Endothelial cell of umbilical vein (primary cell): ENCODE measurements around the gene CACNA2D3. TPM values are rescaled to one million over a fixed set of nuclear protein-coding genes. Genes with fewer than 3 reads are reported as not detected.

Experiments
- BruUV-seq: library from RNA; stranded (reverse); fragments of 400-500 nt; replicated peaks from 2 replicates; lab custom pipeline; 2021; lab: Mats Ljungman, UMichigan
- CTCF ChIA-PET: fragments of 300-600, 350-600 bp; sonication (Branson Sonifier 250); formaldehyde crosslinking; loops from one replicate; lab custom pipeline; 2021; ENCODE audit warnings: antibody characterized with exemption, inconsistent platforms; lab: Charles Lee
- POLR2A ChIA-PET: fragments of 300-600, 350-600 bp; sonication (Branson Sonifier 250); formaldehyde crosslinking; loops from one replicate; lab custom pipeline; 2021; ENCODE audit warnings: antibody characterized with exemption, inconsistent platforms; lab: Charles Lee
- DNase-seq: peaks from one replicate; pipeline ENCODE4 v3.0.0-alpha.2; 2011; ENCODE audit warnings: low read depth, low spot score
- FAIRE-seq: peaks from 2 replicates; lab custom pipeline; 2011; peaks lifted over from hg19 to GRCh38; lab: Jason Lieb, UNC
- H2AFZ ChIP-seq: 2 replicates; pipeline ENCODE4 v1.6.0; 2012; ENCODE audit warnings: low read depth, low read length, control low read depth, inconsistent platforms
- H3K27ac ChIP-seq: 2 replicates; pipeline ENCODE4 v1.5.1; 2011; ENCODE audit warnings: low read depth, mild to moderate bottlenecking, control low read depth, low read length, moderate library complexity; ENCODE audit not compliant: insufficient read depth
- H3K27me3 ChIP-seq, 2 experiments: 2 replicates each; pipeline versions ENCODE4 v1.6.0 to v1.6.1; 2011; ENCODE audit warnings: low read length in 2 of 2, mixed read lengths in 1 of 2; ENCODE audit not compliant: control insufficient read depth in 2 of 2, insufficient read depth in 2 of 2
- H3K36me3 ChIP-seq, 2 experiments: 2 replicates in 1 of 2; 3 replicates in 1 of 2; pipeline ENCODE4 v1.5.1; 2011; ENCODE audit warnings: low read length in 2 of 2, mild to moderate bottlenecking in 1 of 2, moderate library complexity in 1 of 2; ENCODE audit not compliant: control insufficient read depth in 2 of 2, insufficient read depth in 2 of 2; ENCODE audit errors: extremely low read depth in 1 of 2
- H3K4me1 ChIP-seq: 3 replicates; pipeline ENCODE4 v1.5.1; 2011; ENCODE audit warnings: mild to moderate bottlenecking, low read length; ENCODE audit not compliant: control insufficient read depth, insufficient read depth; ENCODE audit errors: extremely low read depth
- H3K4me2 ChIP-seq: 2 replicates; pipeline ENCODE4 v1.6.1; 2011; ENCODE audit warnings: low read length, control low read depth, mixed read lengths; ENCODE audit not compliant: insufficient read depth
- H3K4me3 ChIP-seq, 3 experiments: fragments of 200-600 bp in 1 of 3; sonication (generic), shearing (Covaris generic) in 1 of 3; replicated peaks in 1 of 3; 2 replicates each; pipeline ENCODE4 v1.5.1; 2011 to 2016; ENCODE audit warnings: control low read depth in 3 of 3, low read length in 3 of 3, mild to moderate bottlenecking in 2 of 3, inconsistent platforms in 1 of 3, low read depth in 1 of 3, moderate library complexity in 1 of 3; ENCODE audit not compliant: insufficient read depth in 1 of 3
- H3K79me2 ChIP-seq: 2 replicates; pipeline ENCODE4 v1.6.0; 2012; ENCODE audit warnings: low read length, inconsistent platforms; ENCODE audit not compliant: control insufficient read depth, insufficient read depth
- H3K9ac ChIP-seq: replicated peaks from 2 replicates; pipeline ENCODE3; 2011; ENCODE audit warnings: low read length, control low read depth; ENCODE audit not compliant: insufficient read depth; ENCODE audit errors: extremely low read depth
- H3K9me1 ChIP-seq: replicated peaks from 3 replicates; pipeline ENCODE4 v1.6.0; 2011; ENCODE audit warnings: mild to moderate bottlenecking, low read length; ENCODE audit not compliant: control insufficient read depth, insufficient read depth; ENCODE audit errors: extremely low read depth
- H3K9me3 ChIP-seq: replicated peaks from 2 replicates; pipeline ENCODE4 v1.5.1; 2012; ENCODE audit warnings: low read length, inconsistent platforms; ENCODE audit not compliant: control insufficient read depth, insufficient read depth
- H4K20me1 ChIP-seq: replicated peaks from 2 replicates; pipeline ENCODE3; 2011; ENCODE audit warnings: mild to moderate bottlenecking, low read length; ENCODE audit not compliant: control insufficient read depth, insufficient read depth; ENCODE audit errors: extremely low read depth
- CTCF ChIP-seq, 2 donors: IDR thresholded peaks; 1 replicate in 1 of 2; 2 replicates in 1 of 2; pipeline ENCODE4 v1.5.1; 2011; ENCODE audit warnings: low read length in 2 of 2, mild to moderate bottlenecking in 2 of 2, moderate library complexity in 2 of 2, control low read depth in 1 of 2, inconsistent platforms in 1 of 2, low read depth in 1 of 2; ENCODE audit not compliant: insufficient read depth in 1 of 2; ENCODE audit errors: extremely low read depth in 1 of 2
- EZH2 ChIP-seq: IDR thresholded peaks from 2 replicates; pipeline ENCODE4 v1.6.1; 2012; ENCODE audit warnings: borderline replicate concordance, low read depth, mild to moderate bottlenecking, moderate library complexity, low read length, inconsistent platforms; ENCODE audit not compliant: severe bottlenecking
- FOS ChIP-seq: IDR thresholded peaks from 2 replicates; pipeline ENCODE4 v1.6.1; 2011; ENCODE audit warnings: mild to moderate bottlenecking, low read length, moderate library complexity, borderline replicate concordance; ENCODE audit not compliant: insufficient read depth
- GATA2 ChIP-seq: IDR thresholded peaks from 2 replicates; pipeline ENCODE4 v1.7.0; 2011; ENCODE audit warnings: low read depth, mild to moderate bottlenecking, moderate library complexity, mixed read lengths, low read length; ENCODE audit not compliant: insufficient read length, insufficient read depth
- JUN ChIP-seq: IDR thresholded peaks from 2 replicates; pipeline ENCODE4 v1.6.1; 2011; ENCODE audit warnings: borderline replicate concordance, low read depth; ENCODE audit not compliant: insufficient read length, insufficient read depth
- MYC ChIP-seq: IDR thresholded peaks from one replicate; pipeline ENCODE4 v1.6.1; 2011; ENCODE audit warnings: mild to moderate bottlenecking, low read depth, low read length
- POLR2A ChIP-seq: IDR thresholded peaks from 2 replicates; pipeline ENCODE4 v1.6.1; 2012; ENCODE audit warnings: low read depth, mild to moderate bottlenecking, control low read depth, low read length
- POLR2AphosphoS5 ChIP-seq: IDR thresholded peaks from 2 replicates; pipeline ENCODE4 v1.6.1; 2012; ENCODE audit warnings: low read depth, mild to moderate bottlenecking, control low read depth, low read length, moderate library complexity; ENCODE audit not compliant: insufficient read depth
- dilution Hi-C: fragments of 300-500 bp; cut with MboI; formaldehyde crosslinking; loops from one replicate; pipeline ENCODE4 v1.15.0; 2019; ENCODE audit warnings: low sequenced_read_pairs; ENCODE audit not compliant: extremely low pct_ligation_motif_present
- intact Hi-C: fragments of 100-400 bp; cut with micrococcal nuclease; formaldehyde crosslinking; loops from one replicate; pipeline ENCODE4 v1.10.0; 2022
- polyA plus RNA-seq, 4 experiments: library from polyadenylated mRNA; depleted of rRNA in 3 of 4; stranded (reverse) in 3 of 4; unstranded in 1 of 4; fragments of >200 nt; gene quantifications; 2 replicates each; pipeline versions ENCODE4 v1.2.1 to v1.2.3, GENCODE V29; 2011 to 2012; ENCODE audit warnings: missing spikeins in 1 of 4
- total RNA-seq: library from RNA; stranded (reverse); gene quantifications from 2 replicates; pipeline ENCODE4 v1.2.3, GENCODE V29; 2021
- TF ChIP-seq, protein P1 (sequence below): IDR thresholded peaks from 2 replicates; pipeline ENCODE4 v1.6.1; 2011; ENCODE audit not compliant: insufficient read depth, insufficient read length

The CACNA2D3 gene
- total and polyA plus RNA-seq, 2 donors (not counting 3 experiments of a cell fraction or from before 2014, with no cell fraction given) = not detected

- no TSS peak for BruUV-seq
- TF ChIP-seq POLR2AphosphoS5 (no peak), POLR2A (no peak), FOS (no peak), EZH2 (no peak), JUN (no peak), GATA2 (no peak), MYC (no peak), CTCF (IDR thresholded peaks at IDR 0.05; ENCODE audit: extremely low read depth in 1 of 2, insufficient read depth in 1 of 2, low read depth in 1 of 2, low read length in 2 of 2) (no peak)
- TF ChIP-seq, protein P1, sequence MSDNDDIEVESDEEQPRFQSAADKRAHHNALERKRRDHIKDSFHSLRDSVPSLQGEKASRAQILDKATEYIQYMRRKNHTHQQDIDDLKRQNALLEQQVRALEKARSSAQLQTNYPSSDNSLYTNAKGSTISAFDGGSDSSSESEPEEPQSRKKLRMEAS = no peak
- Histone ChIP-seq H2AFZ (no peak overlapping the region), H3K9ac (no peak overlapping the region), H3K4me3 (no peak overlapping the region), H4K20me1 (no peaks in the 10 kb centered on the region), H3K36me3 (no peaks in the 10 kb centered on the region), H3K4me2 (no peak overlapping the region), H3K9me3 (peaks cover 3% of the 10 kb centered on the region), H3K79me2 (no peaks in the 10 kb centered on the region), H3K27me3 (no peaks in the 10 kb centered on the region), H3K4me1 (no peaks in the 10 kb centered on the region), H3K9me1 (no peaks in the 10 kb centered on the region), H3K27ac (no peak overlapping the region)
- intact Hi-C loops (no loop called here), dilution Hi-C loops (no loop called here)
- CTCF ChIA-PET = no interaction called here
- no peak for FAIRE-seq
- no peak for DNase-seq
- POLR2A ChIA-PET = no interaction called here
Measured at GRCh38 chr3:54772746-54773145, 650.4 kb downstream of the CACNA2D3 start.
